SJSA1 (cell line): ENCODE results near the gene ILF2. TPM values are rescaled to one million over a fixed set of nuclear protein-coding genes. Genes with fewer than 3 reads are reported as not detected.
"Not testable (repeated sequence)": the region's sequence is repeated elsewhere in the genome, so short reads cannot be mapped to it uniquely, and the experiment has no call there.

Source experiments
- DNase-seq, 2 experiments: peaks; one replicate each; pipeline ENCODE4 v3.0.0-alpha.2; 2015 to 2020; ENCODE audit warnings: low spot score in 2 of 2, low read depth in 1 of 2
- H3K27ac ChIP-seq: fragments of 250-450 bp; sonication (Bioruptor Pico); 2 replicates; pipeline ENCODE4 v1.5.1; 2020; ENCODE audit warnings: mild to moderate bottlenecking, moderate library complexity
- H3K27me3 ChIP-seq: fragments of 250-450 bp; sonication (Bioruptor Pico); replicated peaks from 2 replicates; pipeline ENCODE4 v1.5.1; 2020; ENCODE audit warnings: mild to moderate bottlenecking, moderate library complexity
- H3K36me3 ChIP-seq: fragments of 250-450 bp; sonication (Bioruptor Pico); 2 replicates; pipeline ENCODE4 v1.5.1; 2020; ENCODE audit warnings: mild to moderate bottlenecking
- H3K4me1 ChIP-seq: fragments of 250-450 bp; sonication (Bioruptor Pico); replicated peaks from 2 replicates; pipeline ENCODE4 v1.6.1; 2021; ENCODE audit warnings: mild to moderate bottlenecking
- H3K4me3 ChIP-seq: fragments of 250-450 bp; sonication (Bioruptor Pico); 2 replicates; pipeline ENCODE4 v1.5.1; 2020; ENCODE audit warnings: mild to moderate bottlenecking
- H3K9me3 ChIP-seq: fragments of 250-450 bp; sonication (Bioruptor Pico); replicated peaks from 2 replicates; pipeline ENCODE4 v1.5.1; 2020; ENCODE audit warnings: mild to moderate bottlenecking
- total RNA-seq: library from RNA; depleted of rRNA; stranded (reverse); fragments of >200 nt; shearing (Covaris generic); gene quantifications from 2 replicates; pipeline ENCODE4 v1.2.3, GENCODE V29; 2014

Gene ILF2
- total RNA-seq, 1 experiment from 2014 or later = 370 TPM

DNA sequence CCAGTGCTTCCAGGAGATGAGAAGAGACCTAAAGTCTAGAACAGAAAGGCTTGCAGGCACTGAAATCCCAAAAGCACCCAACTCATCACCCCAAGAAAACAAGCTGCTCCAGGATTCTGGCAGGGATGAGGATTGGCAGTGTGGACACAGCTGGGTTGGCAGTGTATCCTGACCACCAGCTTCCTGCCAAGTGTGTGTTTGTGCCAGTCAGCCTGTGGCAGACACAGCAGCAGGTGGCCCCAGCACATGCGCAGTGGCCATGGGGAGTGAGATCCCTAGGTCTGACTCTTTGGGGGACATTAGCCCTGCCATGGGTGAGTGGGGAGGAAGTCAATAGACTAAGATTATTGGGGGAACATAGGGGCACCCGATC lies 20.9 kb downstream of the ILF2 start:
- no peak for DNase-seq
- Histone ChIP-seq H3K4me3 (no peak overlapping the region), H3K9me3 (no peaks in the 10 kb centered on the region), H3K27ac (no peak overlapping the region), H3K36me3 (peaks cover 28% of the 10 kb centered on the region), H3K4me1 (no peaks in the 10 kb centered on the region), H3K27me3 (no peaks in the 10 kb centered on the region)

DNA sequence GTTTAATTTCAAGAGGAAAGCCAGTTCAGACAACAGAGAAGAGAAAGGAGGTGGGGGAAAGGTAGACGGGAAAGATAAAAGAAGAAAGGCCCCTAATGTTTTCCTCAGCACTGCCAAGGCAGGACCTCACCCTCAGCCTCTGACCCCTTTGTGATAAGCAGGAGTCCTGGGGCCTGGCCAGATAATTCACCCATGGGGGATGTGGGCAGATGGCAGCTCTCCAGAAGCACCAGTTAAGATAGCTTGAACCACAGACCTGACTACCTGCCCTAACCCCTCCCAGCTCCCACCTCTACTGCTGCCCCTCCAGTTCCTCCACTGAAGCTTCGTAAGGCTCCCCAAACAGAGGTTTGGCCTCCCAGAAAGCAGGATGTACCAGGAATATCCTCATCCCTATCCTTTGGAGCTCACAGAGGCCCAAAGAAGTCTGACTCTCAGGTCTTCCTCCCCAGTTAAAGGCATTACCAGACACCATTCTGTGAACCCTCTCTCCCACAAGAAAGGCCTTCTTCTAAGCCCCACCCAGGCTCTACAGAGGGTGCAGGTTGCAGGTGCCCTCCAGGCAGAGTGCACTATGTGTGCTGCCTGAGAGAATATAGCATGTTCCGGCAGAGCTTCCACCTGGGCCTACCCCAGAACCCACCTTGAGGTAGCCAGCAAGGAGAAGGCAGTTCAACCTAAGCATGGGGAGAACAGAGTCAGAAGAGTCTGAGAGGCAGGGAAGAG lies 21.5 kb downstream of the ILF2 start:
- H3K9me3 ChIP-seq = no peaks in the 10 kb centered on the region
- no peak overlapping the region for H3K27ac ChIP-seq
- H3K4me1 ChIP-seq = no peaks in the 10 kb centered on the region
- no peak overlapping the region for H3K4me3 ChIP-seq
- no peaks in the 10 kb centered on the region for H3K27me3 ChIP-seq
- no peak for DNase-seq
- H3K36me3 ChIP-seq = peaks cover 33% of the 10 kb centered on the region

DNA sequence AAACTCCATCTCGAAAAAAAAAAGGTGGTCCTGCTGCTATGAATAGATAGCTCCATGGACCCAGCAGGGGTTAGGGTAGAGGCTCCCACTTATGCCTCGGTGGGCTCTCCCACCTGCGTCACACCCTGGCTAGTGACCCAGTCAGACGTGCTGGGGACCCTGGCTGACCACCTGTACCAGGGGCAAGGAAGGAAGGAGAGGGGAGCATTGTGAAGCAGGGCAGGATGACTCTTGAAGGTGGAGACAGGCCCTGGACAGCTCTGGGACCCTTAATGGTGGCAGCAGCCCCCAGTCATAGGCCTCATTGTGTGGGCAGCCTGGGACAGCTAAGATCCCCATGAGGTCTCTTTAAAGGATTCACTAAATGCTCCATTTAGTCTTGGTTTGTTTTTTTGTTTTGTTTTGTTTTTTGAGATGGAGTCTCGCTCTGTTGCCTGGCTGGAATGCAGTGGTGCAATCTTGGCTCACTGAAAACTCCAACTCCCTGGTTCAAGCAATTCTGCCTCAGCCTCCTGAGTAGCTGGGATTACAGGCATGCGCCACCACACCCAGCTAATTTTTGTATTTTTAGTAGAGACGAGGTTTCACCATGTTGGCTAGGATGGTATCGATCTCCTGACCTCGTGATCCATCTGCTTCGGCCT lies 22.7 kb downstream of the ILF2 start:
- H3K36me3 ChIP-seq = peaks cover 45% of the 10 kb centered on the region
- H3K4me1 ChIP-seq = no peaks in the 10 kb centered on the region
- no peaks in the 10 kb centered on the region for H3K27me3 ChIP-seq
- H3K4me3 ChIP-seq = no peak overlapping the region
- DNase-seq = no peak
- no peak overlapping the region for H3K27ac ChIP-seq
- no peaks in the 10 kb centered on the region for H3K9me3 ChIP-seq

DNA sequence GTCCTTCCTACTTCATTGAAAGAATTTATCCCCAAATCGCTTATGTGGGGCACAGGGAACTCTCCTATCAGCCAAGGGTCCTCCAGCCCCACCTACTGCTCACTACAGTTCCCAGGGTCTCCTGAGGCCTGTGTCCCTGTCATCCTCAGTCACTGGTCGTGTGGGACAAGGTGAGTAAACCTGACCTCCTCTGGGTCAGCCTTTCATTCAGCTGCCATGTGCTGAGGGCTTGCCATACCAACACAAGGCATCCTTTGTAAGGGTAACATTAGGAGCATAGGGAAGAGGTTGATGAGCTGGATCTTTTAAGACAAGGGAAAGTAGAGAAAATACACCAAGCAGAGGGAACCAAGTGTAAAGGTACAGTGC lies 23.5 kb downstream of the ILF2 start:
- Histone ChIP-seq H3K27ac (no peak overlapping the region), H3K9me3 (no peaks in the 10 kb centered on the region), H3K27me3 (no peaks in the 10 kb centered on the region), H3K4me1 (no peaks in the 10 kb centered on the region), H3K4me3 (no peak overlapping the region), H3K36me3 (peaks cover 53% of the 10 kb centered on the region)
- DNase-seq = no peak

DNA sequence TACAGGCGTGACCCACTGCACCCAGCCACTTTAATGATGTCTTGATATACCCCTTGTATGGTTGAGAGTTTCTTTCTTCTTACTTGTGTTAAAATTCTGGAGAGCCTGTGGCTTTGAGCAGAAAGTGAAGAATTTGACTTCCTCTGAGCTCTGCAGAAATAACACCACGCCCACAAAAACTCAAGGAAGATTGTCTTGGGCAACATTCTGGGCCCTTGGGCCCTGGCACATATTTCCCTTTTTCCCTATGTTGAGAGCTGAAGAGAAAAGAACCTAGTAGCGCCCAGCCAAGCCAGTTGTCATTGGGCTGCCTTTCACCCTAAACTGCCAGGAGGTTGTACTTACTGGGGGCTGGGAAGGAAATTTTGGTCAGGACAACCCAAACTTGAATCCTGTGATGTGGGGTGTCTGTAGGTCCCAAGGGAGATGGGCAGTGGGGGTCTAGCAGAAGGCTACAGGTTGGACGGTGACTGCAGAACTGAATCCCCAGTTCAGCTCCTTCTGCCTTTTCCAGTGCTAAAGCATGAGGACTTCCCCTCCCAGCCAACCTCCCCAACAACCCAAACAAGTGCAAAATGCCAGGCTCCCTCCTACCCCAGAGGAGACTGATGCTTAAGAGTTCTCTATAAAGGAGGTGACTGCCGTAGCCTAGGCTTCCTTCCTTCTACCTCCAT lies 24.0 kb downstream of the ILF2 start:
- Histone ChIP-seq H3K4me1 (no peaks in the 10 kb centered on the region), H3K27me3 (no peaks in the 10 kb centered on the region), H3K27ac (no peak overlapping the region), H3K9me3 (no peaks in the 10 kb centered on the region), H3K4me3 (no peak overlapping the region), H3K36me3 (peaks cover 58% of the 10 kb centered on the region)
- DNase-seq = no peak

DNA sequence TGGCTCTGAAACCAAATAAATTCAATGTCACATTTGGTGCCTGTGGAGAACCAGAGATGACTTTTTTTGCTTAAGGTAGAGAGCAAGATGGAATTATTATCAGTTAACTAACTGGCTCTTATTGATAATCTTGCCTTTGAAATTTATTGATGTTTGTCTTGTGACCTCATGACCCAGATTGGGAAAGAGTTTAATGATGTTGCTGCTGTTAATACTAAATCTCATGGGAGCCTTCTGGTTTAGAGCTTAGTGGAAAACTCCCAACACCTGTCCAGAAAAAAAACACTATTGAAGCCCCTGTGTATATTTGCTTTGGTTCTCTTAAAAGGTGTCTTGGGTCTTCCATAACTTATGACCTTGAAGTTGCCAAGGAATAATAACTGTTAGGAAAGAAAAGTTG lies 27.0 kb downstream of the ILF2 start:
- Histone ChIP-seq H3K4me3 (no peak overlapping the region), H3K36me3 (peaks cover 88% of the 10 kb centered on the region), H3K27me3 (no peaks in the 10 kb centered on the region), H3K9me3 (no peaks in the 10 kb centered on the region), H3K27ac (no peak overlapping the region), H3K4me1 (no peaks in the 10 kb centered on the region)
- no peak for DNase-seq

DNA sequence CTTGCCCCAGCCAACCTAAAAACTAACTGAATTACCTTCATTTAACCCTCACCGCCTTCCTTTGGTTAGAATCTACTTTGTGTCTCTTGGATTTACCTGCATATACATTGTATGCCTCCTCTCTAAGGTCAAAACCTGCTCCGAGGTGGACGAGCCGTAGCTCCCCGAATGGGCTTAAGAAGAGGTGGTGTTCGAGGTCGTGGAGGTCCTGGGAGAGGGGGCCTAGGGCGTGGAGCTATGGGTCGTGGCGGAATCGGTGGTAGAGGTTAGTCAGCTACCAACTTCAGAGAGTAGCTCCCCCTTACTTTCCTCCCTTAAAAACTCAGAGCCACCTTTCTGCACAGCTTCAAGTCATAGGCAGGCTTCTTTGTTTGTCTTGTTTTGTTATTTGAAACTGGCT lies 27.7 kb downstream of the ILF2 start:
- Histone ChIP-seq H3K9me3 (no peaks in the 10 kb centered on the region), H3K4me1 (no peaks in the 10 kb centered on the region), H3K36me3 (peaks cover 95% of the 10 kb centered on the region), H3K4me3 (no peak overlapping the region), H3K27me3 (no peaks in the 10 kb centered on the region), H3K27ac (no peak overlapping the region)
- no peak for DNase-seq

DNA sequence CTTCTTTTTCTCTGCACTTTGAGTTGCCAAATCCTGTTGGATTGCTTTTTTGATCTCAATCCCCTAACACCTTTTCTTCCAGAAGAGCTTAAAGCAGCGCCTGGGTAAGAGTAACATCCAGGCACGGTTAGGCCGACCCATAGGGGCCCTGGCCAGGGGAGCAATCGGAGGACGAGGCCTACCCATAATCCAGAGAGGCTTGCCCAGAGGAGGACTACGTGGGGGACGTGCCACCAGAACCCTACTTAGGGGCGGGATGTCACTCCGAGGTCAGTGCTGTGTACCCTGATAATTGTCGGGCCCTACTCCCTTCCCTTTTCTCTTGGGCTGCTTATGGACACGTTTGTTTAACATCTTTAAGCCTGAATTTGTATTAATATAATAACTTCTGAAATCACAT lies 28.6 kb downstream of the ILF2 start:
- no peaks in the 10 kb centered on the region for H3K4me1 ChIP-seq

DNA sequence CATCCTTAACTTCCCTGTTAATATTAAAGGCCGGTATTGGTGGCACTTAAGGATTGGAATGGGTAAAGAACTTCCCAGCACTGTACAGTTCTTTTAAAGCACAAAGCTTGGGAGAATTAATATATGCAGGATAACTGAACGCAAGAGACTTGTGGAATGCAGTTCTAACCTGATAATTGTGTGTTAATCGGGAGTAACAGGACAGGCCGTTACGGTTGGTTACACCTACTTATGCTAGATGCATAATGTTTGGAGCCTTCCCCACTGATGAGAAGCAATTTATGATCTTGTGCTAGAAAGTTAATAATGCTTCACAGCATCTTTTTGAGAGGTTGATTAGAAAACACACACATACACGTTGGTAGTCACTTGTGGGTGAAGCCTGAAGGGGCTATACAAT lies 29.9 kb downstream of the ILF2 start:
- DNase-seq = no peak
- Histone ChIP-seq H3K4me3 (no peak overlapping the region), H3K36me3 (peaks cover 100% of the 10 kb centered on the region), H3K27ac (no peak overlapping the region), H3K9me3 (no peaks in the 10 kb centered on the region), H3K4me1 (no peaks in the 10 kb centered on the region), H3K27me3 (no peaks in the 10 kb centered on the region)

More for the DNA sequence above, 28.6 kb downstream of the ILF2 start:
- DNase-seq = no peak
- Histone ChIP-seq H3K27ac (no peak overlapping the region), H3K36me3 (peaks cover 100% of the 10 kb centered on the region), H3K9me3 (no peaks in the 10 kb centered on the region), H3K27me3 (no peaks in the 10 kb centered on the region), H3K4me3 (no peak overlapping the region)

DNA sequence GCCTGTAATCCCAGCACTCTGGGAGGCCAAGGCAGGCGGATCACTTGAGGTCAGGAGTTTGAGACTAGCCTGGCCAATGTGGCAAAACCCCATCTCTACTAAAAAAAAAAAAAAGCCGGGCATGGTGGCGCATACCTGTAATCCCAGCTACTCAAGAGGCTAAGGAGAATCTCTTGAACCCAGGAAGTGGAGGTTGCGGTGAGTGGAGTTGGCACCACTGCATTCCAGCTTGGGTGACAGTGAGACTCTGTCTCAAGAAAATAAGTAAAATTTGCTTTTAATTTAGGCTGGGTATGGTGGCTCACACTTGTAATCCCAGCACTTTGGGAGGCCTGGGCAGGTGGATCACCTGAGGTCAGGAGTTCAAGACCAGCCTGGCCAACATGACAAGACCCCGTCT lies 30.6 kb downstream of the ILF2 start:
- H3K36me3 ChIP-seq = peaks cover 100% of the 10 kb centered on the region
- H3K27me3 ChIP-seq, H3K9me3 ChIP-seq, H3K4me1 ChIP-seq, DNase-seq, H3K4me3 ChIP-seq, H3K27ac ChIP-seq: not testable (repeated sequence)

DNA sequence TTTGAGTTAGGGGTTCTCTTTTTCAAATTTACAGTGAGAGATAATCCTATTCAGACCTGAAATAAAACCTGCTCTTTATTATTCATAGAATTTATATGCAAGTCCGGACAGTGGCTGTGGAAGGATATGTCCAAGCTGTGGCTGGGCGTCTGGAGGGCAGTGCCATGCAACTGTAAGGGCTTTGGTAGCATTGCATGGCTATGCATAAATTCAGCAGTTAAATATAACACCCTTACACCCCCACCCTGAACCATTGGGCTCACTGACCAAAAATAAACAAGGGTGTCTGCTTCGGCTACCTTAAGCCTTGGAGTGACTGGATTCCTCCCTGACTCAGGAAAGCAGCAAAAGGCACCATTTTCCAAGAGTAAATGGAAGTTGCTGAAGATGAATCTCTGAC lies 31.5 kb downstream of the ILF2 start:
- no peak overlapping the region for H3K27ac ChIP-seq
- H3K4me3 ChIP-seq = no peak overlapping the region
- H3K36me3 ChIP-seq = peaks cover 97% of the 10 kb centered on the region
- no peaks in the 10 kb centered on the region for H3K9me3 ChIP-seq
- H3K4me1 ChIP-seq = 0 out of 2 replicates have a peak, but pooled peaks cover 3% of the 10 kb centered on the region
- no peaks in the 10 kb centered on the region for H3K27me3 ChIP-seq
- no peak for DNase-seq

DNA sequence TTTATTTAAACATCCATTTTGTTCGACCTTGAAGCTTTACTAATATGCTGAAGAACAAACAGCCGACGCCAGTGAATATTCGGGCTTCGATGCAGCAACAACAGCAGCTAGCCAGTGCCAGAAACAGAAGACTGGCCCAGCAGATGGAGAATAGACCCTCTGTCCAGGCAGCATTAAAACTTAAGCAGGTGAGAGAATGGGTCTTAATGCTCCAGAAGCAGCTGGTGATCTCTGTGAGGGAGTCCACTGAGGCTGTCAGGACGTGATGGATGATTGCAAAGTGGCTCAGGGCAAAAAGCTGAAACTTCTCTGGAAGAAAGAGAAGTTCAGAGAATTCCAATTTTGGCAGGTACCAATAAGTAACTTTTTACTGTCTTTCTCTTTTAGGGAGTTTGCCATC lies 32.5 kb downstream of the ILF2 start:
- Histone ChIP-seq H3K36me3 (peaks cover 91% of the 10 kb centered on the region), H3K9me3 (no peaks in the 10 kb centered on the region), H3K27ac (no peak overlapping the region), H3K4me1 (0 out of 2 replicates have a peak, but pooled peaks cover 6% of the 10 kb centered on the region), H3K27me3 (no peaks in the 10 kb centered on the region), H3K4me3 (no peak overlapping the region)
- DNase-seq = no peak

DNA sequence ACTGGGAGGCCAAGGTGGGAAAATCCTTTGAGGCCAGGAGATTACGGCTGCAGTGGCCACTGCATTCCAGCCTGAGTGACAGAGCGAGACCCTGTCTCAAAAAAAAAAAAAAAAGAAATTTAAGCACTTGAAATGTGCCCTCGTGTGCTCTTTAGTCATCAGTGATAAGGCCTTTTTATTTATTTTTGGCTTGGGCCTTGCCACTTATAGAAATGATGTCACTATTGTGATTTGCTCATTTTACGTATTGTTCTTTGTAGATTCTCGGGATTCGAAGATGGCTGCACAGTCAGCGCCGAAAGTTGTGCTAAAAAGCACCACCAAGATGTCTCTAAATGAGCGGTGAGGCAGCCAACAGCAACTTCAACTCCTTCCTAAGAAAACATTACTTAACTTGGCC lies 34.5 kb downstream of the ILF2 start:
- Histone ChIP-seq H3K36me3 (peaks cover 72% of the 10 kb centered on the region), H3K4me3 (no peak overlapping the region), H3K27ac (no peak overlapping the region), H3K27me3 (no peaks in the 10 kb centered on the region), H3K4me1 (0 out of 2 replicates have a peak, but pooled peaks cover 8% of the 10 kb centered on the region), H3K9me3 (no peaks in the 10 kb centered on the region)
- DNase-seq = no peak

DNA sequence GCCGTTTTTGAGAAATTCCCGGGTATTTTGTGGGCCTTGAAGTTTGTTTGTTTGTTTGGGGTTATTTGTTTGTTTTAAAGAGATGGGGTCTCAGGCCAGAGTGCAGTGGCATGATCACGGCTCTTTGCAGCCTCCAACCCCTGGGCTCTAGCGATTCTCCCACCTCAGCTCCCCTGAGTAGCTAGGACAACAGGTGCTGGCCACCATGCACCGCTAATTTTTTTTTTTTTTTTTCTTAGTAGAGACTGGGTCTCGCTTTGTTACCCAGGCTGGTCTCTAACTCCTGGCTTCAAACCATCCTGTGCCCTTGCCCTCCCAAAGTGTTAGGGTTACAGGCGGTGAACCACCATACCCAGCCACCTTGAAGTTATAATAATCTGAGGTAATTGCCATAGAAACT lies 34.9 kb downstream of the ILF2 start:
- no peak for DNase-seq
- no peak overlapping the region for H3K4me3 ChIP-seq
- 0 out of 2 replicates have a peak, but pooled peaks cover 10% of the 10 kb centered on the region for H3K4me1 ChIP-seq
- H3K9me3 ChIP-seq = no peaks in the 10 kb centered on the region
- peaks cover 67% of the 10 kb centered on the region for H3K36me3 ChIP-seq
- H3K27me3 ChIP-seq = no peaks in the 10 kb centered on the region
- no peak overlapping the region for H3K27ac ChIP-seq
